HL-60 (cell line): ENCODE data around the gene RSPH9.
"Not testable (repeated sequence)": the region's sequence is repeated elsewhere in the genome, so short reads cannot be mapped to it uniquely, and the experiment has no call there.

Experiments
- GABPA ChIP-seq: IDR thresholded peaks from 2 replicates; pipeline ENCODE4 v1.6.1; 2012; ENCODE audit warnings: low read depth
- POLR2AphosphoS5 ChIP-seq: IDR thresholded peaks from 2 replicates; pipeline ENCODE4 v1.6.1; 2012; ENCODE audit warnings: low read depth
- TF ChIP-seq, protein P1 (sequence below): IDR thresholded peaks from one replicate; pipeline ENCODE4 v1.5.1; 2011; ENCODE audit warnings: low read length, control low read depth, inconsistent platforms; ENCODE audit not compliant: insufficient read depth

DNA sequence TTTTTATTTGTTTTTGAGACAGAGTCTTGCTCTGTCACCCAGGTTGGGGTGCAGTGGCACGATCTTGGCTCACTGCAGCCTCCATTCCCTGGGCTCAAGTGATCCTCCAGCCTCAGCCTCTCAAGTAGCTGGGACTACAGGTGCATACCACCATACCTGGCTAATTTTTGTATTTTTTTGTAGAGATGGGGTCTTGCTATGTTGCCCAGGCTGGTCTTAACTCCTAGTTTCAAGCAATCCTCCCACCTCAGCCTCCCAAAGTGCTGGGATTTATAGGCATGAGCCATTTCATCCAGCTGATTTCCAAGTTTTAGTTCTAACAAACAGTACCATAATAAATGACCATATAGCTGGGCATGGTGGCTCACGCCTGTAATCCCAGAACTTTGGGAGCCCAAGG is 8.0 kb downstream of the RSPH9 start:
- TF ChIP-seq, protein P1, sequence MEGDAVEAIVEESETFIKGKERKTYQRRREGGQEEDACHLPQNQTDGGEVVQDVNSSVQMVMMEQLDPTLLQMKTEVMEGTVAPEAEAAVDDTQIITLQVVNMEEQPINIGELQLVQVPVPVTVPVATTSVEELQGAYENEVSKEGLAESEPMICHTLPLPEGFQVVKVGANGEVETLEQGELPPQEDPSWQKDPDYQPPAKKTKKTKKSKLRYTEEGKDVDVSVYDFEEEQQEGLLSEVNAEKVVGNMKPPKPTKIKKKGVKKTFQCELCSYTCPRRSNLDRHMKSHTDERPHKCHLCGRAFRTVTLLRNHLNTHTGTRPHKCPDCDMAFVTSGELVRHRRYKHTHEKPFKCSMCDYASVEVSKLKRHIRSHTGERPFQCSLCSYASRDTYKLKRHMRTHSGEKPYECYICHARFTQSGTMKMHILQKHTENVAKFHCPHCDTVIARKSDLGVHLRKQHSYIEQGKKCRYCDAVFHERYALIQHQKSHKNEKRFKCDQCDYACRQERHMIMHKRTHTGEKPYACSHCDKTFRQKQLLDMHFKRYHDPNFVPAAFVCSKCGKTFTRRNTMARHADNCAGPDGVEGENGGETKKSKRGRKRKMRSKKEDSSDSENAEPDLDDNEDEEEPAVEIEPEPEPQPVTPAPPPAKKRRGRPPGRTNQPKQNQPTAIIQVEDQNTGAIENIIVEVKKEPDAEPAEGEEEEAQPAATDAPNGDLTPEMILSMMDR: not testable (repeated sequence)
- not testable (repeated sequence) for TF ChIP-seq POLR2AphosphoS5, GABPA
